SIG-M5 (cell line): ENCODE results near the gene RDM1.

Experiments
- DNase-seq: peaks from one replicate; lab custom pipeline; 2025; lab: John Stamatoyannopoulos, UW

Gene RDM1

DNA sequence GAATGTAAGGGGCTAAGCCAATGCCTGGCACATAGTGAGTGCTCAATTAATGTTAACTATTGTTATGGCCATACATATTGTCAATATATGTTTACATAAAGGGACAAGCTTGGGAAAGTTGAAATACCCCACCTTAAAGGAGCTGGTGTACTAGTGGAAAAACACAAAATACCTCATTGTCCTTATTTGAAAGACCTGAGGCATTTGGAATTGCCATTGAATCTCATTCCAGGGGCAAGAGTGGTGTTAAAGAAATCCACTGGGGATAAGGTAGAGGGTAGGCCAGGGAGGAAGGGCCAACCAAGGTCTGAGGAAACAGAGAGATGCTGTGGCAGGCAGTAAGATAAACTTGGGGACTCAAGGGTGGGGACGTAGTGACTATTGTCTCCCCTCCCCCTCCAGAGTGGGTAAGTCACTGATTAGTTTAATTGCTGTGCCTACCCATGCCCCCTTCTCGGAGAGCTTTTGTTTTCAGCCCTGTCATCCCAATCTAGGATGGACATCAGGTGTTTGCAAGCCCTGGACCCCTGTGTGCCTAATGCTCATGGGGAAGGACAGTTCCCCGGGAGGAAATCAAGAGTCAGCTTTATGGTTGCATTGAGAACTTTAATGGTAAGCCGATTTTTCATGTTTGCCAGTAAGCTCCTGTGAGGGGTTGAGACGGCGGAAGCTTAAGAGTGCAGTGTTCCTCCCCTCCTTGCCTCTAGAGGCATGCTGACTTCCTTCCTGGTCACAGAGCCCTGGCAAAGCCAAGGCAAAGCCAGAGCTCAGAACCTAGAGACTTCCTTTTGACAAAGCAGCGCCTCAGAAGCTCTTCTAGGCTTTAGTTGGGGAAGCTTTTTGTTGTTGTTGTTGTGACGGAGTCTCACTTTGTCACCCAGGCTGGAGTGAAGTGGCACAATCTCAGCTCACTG, 59.4 kb downstream of the RDM1 start:
- DNase-seq, result no peak

DNA sequence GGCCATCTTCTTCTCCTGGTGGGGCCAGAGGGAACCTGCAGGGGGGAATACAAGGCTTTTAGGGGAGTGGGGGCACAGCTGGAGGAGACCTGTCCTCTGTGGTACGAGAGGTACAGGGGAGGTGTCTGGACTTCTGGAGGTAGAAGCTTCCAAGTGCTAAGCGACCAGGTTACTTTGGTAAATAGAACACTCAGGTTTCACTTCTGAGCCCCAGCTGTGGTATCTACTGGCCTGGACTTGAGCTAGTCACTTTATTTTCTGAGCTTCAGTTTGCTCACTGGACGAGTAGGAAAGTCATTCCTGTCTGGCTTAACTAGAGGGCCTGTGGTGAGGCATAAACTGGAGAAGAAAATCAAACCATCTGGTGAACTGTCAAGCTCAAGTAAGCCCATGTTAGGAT, 61.8 kb downstream of the RDM1 start, which contains the start of gene HEATR9:
TSS of gene HEATR9 (minus strand) at position 155 of the 400 bp plus-strand sequence. CDS start at position 6, 149 bp downstream.
- no peak for DNase-seq
